Kidney (tissue), 22 donors: ENCODE measurements around the gene GKN1. TPM values are rescaled to one million over a fixed set of nuclear protein-coding genes. Genes with fewer than 3 reads are reported as not detected.

ENCODE experiments used
- DNase-seq, 5 donors: peaks; one replicate each; pipeline ENCODE4 v3.0.0-alpha.2; 2013 to 2020
- FAIRE-seq: peaks from 2 replicates; lab custom pipeline; 2012; peaks lifted over from hg19 to GRCh38; lab: Jason Lieb, UNC
- H3K27ac ChIP-seq, 2 donors: one replicate each; pipeline ENCODE4 v1.7.0; 2013; ENCODE audit warnings: low read depth in 2 of 2, low read length in 2 of 2, inconsistent platforms in 1 of 2
- H3K27me3 ChIP-seq: one replicate; pipeline ENCODE4 v1.7.1; 2013; ENCODE audit warnings: low read length, inconsistent platforms; ENCODE audit not compliant: control insufficient read depth, insufficient read depth
- H3K36me3 ChIP-seq, 3 donors: one replicate each; pipeline versions ENCODE4 v1.7.0 to v1.7.1; 2013; ENCODE audit warnings: low read length in 3 of 3, control low read depth in 1 of 3, inconsistent platforms in 1 of 3; ENCODE audit not compliant: insufficient read depth in 3 of 3, control insufficient read depth in 2 of 3
- H3K4me1 ChIP-seq, 3 donors: one replicate each; pipeline versions ENCODE4 v1.7.0 to v1.7.1; 2013; ENCODE audit warnings: low read length in 3 of 3, inconsistent platforms in 1 of 3, low read depth in 1 of 3; ENCODE audit not compliant: control insufficient read depth in 2 of 3, insufficient read depth in 2 of 3
- H3K4me3 ChIP-seq, 3 donors: one replicate each; pipeline versions ENCODE4 v1.7.0 to v1.8.1; 2013; ENCODE audit warnings: low read length in 3 of 3, control low read depth in 1 of 3, inconsistent platforms in 1 of 3
- H3K9ac ChIP-seq, 3 donors: one replicate each; pipeline versions ENCODE4 v1.7.0 to v1.7.1; 2013; ENCODE audit warnings: low read length in 3 of 3, control low read depth in 1 of 3, inconsistent platforms in 1 of 3
- H3K9me3 ChIP-seq, 3 donors: one replicate each; pipeline versions ENCODE4 v1.7.0 to v1.7.1; 2013; ENCODE audit warnings: low read length in 3 of 3, control low read depth in 1 of 3, inconsistent platforms in 1 of 3; ENCODE audit not compliant: control insufficient read depth in 2 of 3, insufficient read depth in 1 of 3
- intact Hi-C: fragments of 100-400 bp; cut with DNase I; formaldehyde crosslinking; loops from one replicate; pipeline ENCODE4 v1.11.1; 2022
- long read RNA-seq, 10 donors: library from polyadenylated mRNA in 1 of 10; unstranded in 1 of 10; transcript quantifications; one replicate each; pipeline ENCODE4 v2.0.0 and lab custom pipeline, GENCODE V29; 2021 to 2026
- polyA plus RNA-seq: library from polyadenylated mRNA; stranded (reverse); fragments of 350-450 nt; fragmentation: Illumina TruSeq; extraction: RNeasy Lipid Tissue Mini Kit (QIAGEN cat#74804); gene quantifications from one replicate; pipeline ENCODE4 v1.2.3, GENCODE V29; 2014; ENCODE audit warnings: low read depth, low replicate concordance; ENCODE audit not compliant: insufficient read depth
- total RNA-seq: library from RNA; stranded (reverse); fragmentation: NEBNext Ultra II Directional; extraction: Animal tissue kit (Norgen Biotek cat#: 25700); gene quantifications from one replicate; pipeline ENCODE4 v1.2.1, GENCODE V29; 2021
- TF ChIP-seq, protein P1 (sequence below): IDR thresholded peaks from 3 replicates; pipeline ENCODE4 v1.5.1; 2012; ENCODE audit warnings: mild to moderate bottlenecking, moderate library complexity, borderline replicate concordance; ENCODE audit not compliant: insufficient read depth; ENCODE audit errors: extremely low read depth
- donor health status: control.
- donor health status: control.
- donor health status: control.
- donor health status: control.
- donor health status: control.
- donor health status: DM: yes; HTN: yes; CAD: no.
- donor health status: Normal renal cell carcinoma (clear cell type).

The GKN1 gene, protein sequence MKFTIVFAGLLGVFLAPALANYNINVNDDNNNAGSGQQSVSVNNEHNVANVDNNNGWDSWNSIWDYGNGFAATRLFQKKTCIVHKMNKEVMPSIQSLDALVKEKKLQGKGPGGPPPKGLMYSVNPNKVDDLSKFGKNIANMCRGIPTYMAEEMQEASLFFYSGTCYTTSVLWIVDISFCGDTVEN
- total RNA-seq: not detected
- not detected for polyA plus RNA-seq
- long read RNA-seq, donor 1: 0 reads
- long read RNA-seq, donor 2: 0 reads
- long read RNA-seq, donor 3: 0 reads
- long read RNA-seq, donor 4: 0 reads
- long read RNA-seq, donor 5: 0 reads
- long read RNA-seq, donor 6: 0 reads
- long read RNA-seq, donor 7: 0 reads
- long read RNA-seq, donor 8: 0 reads
- long read RNA-seq, donor 9: 0 reads
- long read RNA-seq, donor 10: 0 reads

GRCh38 chr2:68974251-68974650 lies at the start of gene GKN1:
Gene GKN1, plus strand, starts transcription at chr2:68974636. Its CDS starts 42 bp downstream, at chr2:68974678.
- H3K9me3 ChIP-seq: no peaks in the 10 kb centered on the region
- no peak for DNase-seq
- H3K4me3 ChIP-seq: no peak within 1 kb of the TSS
- H3K4me1 ChIP-seq: no peaks in the 10 kb centered on the region
- intact Hi-C loops: no loop called here
- TF ChIP-seq, protein P1, sequence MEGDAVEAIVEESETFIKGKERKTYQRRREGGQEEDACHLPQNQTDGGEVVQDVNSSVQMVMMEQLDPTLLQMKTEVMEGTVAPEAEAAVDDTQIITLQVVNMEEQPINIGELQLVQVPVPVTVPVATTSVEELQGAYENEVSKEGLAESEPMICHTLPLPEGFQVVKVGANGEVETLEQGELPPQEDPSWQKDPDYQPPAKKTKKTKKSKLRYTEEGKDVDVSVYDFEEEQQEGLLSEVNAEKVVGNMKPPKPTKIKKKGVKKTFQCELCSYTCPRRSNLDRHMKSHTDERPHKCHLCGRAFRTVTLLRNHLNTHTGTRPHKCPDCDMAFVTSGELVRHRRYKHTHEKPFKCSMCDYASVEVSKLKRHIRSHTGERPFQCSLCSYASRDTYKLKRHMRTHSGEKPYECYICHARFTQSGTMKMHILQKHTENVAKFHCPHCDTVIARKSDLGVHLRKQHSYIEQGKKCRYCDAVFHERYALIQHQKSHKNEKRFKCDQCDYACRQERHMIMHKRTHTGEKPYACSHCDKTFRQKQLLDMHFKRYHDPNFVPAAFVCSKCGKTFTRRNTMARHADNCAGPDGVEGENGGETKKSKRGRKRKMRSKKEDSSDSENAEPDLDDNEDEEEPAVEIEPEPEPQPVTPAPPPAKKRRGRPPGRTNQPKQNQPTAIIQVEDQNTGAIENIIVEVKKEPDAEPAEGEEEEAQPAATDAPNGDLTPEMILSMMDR: no peak
- no peak within 1 kb of the TSS for H3K27ac ChIP-seq
- FAIRE-seq: no peak
- no peak within 1 kb of the TSS for H3K9ac ChIP-seq
- H3K36me3 ChIP-seq: no peaks in the 10 kb centered on the region
- no peaks in the 10 kb centered on the region for H3K27me3 ChIP-seq

DNA sequence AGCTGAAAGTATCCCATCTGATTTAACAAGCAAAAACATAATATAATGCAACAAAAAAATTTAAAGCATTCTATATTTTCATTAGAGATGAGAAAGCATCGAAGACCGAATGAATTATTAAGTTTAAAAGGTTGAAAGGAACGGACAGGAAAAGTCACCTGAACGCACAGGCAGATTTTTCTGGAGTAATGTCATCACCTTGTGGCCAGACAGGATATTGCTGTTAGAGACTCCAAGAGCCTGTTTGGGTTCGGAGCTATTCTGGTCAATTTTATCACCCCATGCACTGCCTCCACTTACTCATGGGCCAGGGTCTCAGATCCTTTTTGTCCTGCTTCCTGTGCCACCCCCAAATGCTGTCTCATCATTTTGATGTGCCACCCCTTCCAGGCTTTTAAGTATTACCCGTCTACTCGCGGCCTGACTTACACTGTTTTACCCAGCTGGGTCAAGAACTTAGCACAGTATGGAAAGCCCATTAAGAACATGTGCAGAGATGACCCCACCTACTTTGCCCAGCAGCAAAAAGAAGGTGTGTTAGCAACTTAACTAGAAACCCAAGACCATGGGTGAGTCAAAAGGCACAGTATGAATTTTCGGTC lies 49.0 kb upstream of the GKN1 start:
- H3K9ac ChIP-seq: no peak overlapping the region
- no peaks in the 10 kb centered on the region for H3K36me3 ChIP-seq
- H3K4me3 ChIP-seq: no peak overlapping the region
- TF ChIP-seq, protein P1: peak; percentile 82
- intact Hi-C loops: loop anchor here (10.0 kb wide), 1 partner anchor 211 kb away; no protein-coding TSS in a partner anchor
- FAIRE-seq (peak; percentile 74), DNase-seq (peak in 3 of 5 donors; percentile 29 to 76 (median 66))
- no peaks in the 10 kb centered on the region for H3K27me3 ChIP-seq
- no peaks in the 10 kb centered on the region for H3K9me3 ChIP-seq
- H3K4me1 ChIP-seq: no peaks in the 10 kb centered on the region
- H3K27ac ChIP-seq: no peak overlapping the region

DNA sequence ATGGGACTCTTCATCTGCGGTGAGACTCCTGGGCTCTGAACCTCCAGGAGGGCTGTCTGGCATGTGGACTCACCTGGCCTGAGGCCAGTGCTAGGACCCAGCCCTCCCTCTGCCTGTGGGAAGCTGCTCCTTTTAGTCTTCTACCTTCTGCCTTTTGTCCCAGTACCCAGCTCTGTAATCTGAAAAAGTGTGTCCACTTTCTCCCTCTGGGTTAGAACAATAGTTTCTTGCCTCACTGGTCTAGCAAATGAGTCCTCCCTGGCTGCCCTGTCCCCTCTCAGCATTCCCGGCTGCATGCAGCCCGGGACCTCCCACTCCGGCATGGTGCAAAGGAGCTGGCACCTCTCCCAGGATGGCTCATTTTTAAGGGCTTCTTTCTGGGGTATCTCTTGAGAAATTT lies 47.6 kb upstream of the GKN1 start:
- no peak overlapping the region for H3K27ac ChIP-seq
- H3K9ac ChIP-seq: no peak overlapping the region
- no peaks in the 10 kb centered on the region for H3K36me3 ChIP-seq
- intact Hi-C loops: loop anchor here (10.0 kb wide), 1 partner anchor 212 kb away; no protein-coding TSS in a partner anchor
- TF ChIP-seq, protein P1: no peak
- no peaks in the 10 kb centered on the region for H3K27me3 ChIP-seq
- DNase-seq (no peak), FAIRE-seq (no peak)
- no peaks in the 10 kb centered on the region for H3K9me3 ChIP-seq
- no peaks in the 10 kb centered on the region for H3K4me1 ChIP-seq
- no peak overlapping the region for H3K4me3 ChIP-seq
